ENCODE measurements around the gene TCEA3. TPM values are rescaled to one million over a fixed set of nuclear protein-coding genes. Genes with fewer than 3 reads are reported as not detected.

Gene TCEA3
- 10 to 100 TPM; 20.4 to 23.0 TPM for total RNA-seq
- long read RNA-seq, donor 1, transcript TCEA3-203 (11 exons, 1,559 nt) = major isoform, 14 of 19 reads
- long read RNA-seq, donor 1, partial matches to known transcripts = 0 of 19 reads
- long read RNA-seq, donor 1, other reads (novel, unspliced or antisense) = 4 of 19 reads
- long read RNA-seq, donor 2, transcript TCEA3-203 (11 exons, 1,559 nt) = major isoform, 68 of 100 reads
- long read RNA-seq, donor 2, partial matches to known transcripts = 8 of 100 reads
- long read RNA-seq, donor 2, other reads (novel, unspliced or antisense) = 22 of 100 reads

GRCh38 chr1:23424293-23425192 is at the start of gene TCEA3:
TSS of gene TCEA3 (minus strand) at chr1:23424748. CDS start at chr1:23424633, 115 bp downstream.
- intact Hi-C loops (cut with DNase I) = no loop called here
- no peak for DNase-seq (ENCODE audit: low spot score)

- intact Hi-C loops (cut with DNase I) = no loop called here
- DNase-seq (ENCODE audit: low spot score) = no peak
Observed at GRCh38 chr1:23473037-23473800, 48.7 kb upstream of the TCEA3 start.

- no peak for DNase-seq (ENCODE audit: low spot score)
- intact Hi-C loops (cut with DNase I) = no loop called here
Observed at GRCh38 chr1:23472351-23473036, 47.9 kb upstream of the TCEA3 start.

- intact Hi-C loops (cut with DNase I) = no loop called here
Observed at GRCh38 chr1:23471473-23472075, 47.0 kb upstream of the TCEA3 start.

DNA sequence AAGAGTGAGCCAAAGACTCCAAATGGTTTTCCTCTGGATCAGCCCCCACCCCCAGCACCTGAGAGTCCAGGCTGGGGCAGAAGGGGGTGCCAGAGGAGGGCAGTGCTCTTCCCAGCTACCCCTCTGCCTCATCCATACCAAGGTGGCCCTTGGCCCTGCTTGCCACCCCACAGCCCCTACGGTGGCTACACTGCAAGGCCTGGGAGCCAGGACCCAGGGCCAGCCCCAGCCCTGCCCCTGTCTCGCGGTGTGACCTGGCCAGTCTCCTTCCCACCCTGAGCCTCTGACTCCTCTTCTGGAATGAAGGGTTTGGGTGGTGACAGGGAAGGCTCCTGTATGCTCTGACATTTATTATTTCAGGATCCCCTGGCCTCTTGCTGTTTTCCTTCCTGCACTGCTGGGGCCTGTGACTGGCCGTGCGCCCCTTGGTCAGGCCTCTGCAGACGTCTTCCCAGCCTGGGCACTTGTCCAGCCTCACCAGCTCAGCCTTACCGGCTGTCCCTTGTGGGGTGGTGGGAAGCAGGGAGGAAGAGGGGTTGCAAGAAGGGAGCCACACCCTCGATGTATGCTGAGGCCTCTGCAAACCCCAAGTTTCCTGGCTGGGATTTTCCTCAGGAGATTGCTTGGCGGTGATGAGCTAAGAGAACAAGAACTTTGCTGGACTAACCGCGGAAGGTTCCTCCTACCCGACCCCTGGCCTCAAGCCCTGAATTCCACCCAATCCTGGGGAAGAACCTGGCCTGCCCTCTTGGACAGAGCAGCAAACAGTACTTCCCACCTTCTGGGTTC is 45.9 kb upstream of the TCEA3 start:
- peak; percentile 95 for DNase-seq (ENCODE audit: low spot score)
- intact Hi-C loops (cut with DNase I) = no loop called here

More at GRCh38 chr1:23471473-23472075, 47.0 kb upstream of the TCEA3 start:
- DNase-seq (ENCODE audit: low spot score) = no peak

- intact Hi-C loops (cut with DNase I) = no loop called here
- no peak for DNase-seq (ENCODE audit: low spot score)
Observed at GRCh38 chr1:23469372-23469982, 44.9 kb upstream of the TCEA3 start.

GRCh38 chr1:23466423-23466989 is 42.0 kb upstream of the TCEA3 start:
- DNase-seq (ENCODE audit: low spot score) = no peak
- intact Hi-C loops (cut with DNase I) = no loop called here

DNA sequence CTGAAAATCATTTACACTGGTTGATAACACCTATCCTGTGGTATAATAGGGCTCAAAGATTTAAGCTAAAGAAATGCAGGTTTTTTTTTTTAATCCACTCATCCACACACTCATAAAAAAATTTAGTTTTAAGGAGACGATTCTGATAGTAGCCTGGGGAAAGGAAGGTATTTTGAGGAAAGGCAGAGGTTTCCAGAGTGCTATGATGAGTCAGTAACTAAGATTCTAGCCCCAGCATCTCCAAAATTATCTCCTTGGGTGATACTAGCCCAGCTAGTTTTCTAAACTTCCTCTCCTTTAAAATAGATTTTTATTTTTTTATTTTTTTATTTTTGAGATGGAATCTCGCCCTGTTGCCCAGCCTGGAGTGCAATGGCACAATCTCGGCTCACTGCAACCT is 38.7 kb upstream of the TCEA3 start:
- DNase-seq (ENCODE audit: low spot score) = no peak
- intact Hi-C loops (cut with DNase I) = no loop called here

GRCh38 chr1:23462766-23463165 is 38.2 kb upstream of the TCEA3 start:
- DNase-seq (ENCODE audit: low spot score) = no peak
- intact Hi-C loops (cut with DNase I) = no loop called here

DNA sequence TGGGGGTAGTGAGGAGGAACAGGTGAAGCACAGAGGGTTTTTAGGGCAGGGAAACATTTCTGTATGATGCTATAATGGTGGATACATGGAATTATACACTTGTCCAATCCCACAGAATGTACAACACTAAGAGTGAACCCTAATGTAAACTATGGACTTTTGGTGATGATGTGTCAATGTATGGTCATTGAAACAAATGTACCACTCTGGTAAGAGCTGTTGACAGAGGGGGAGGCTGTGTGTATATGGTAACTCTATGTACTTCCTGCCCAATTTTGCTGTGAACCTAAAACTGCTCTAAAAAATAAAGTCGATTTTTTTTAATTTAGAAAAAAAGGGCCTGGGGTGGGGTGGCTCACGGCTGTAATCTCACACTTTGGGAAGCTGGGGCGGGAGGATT is 36.5 kb upstream of the TCEA3 start:
- intact Hi-C loops (cut with DNase I) = no loop called here
- DNase-seq (ENCODE audit: low spot score) = no peak

- intact Hi-C loops (cut with DNase I) = no loop called here
- no peak for DNase-seq (ENCODE audit: low spot score)
Observed at GRCh38 chr1:23460519-23460918, 36.0 kb upstream of the TCEA3 start.

GRCh38 chr1:23459338-23459757 is 34.8 kb upstream of the TCEA3 start:
- DNase-seq (ENCODE audit: low spot score) = no peak
- intact Hi-C loops (cut with DNase I) = no loop called here

DNA sequence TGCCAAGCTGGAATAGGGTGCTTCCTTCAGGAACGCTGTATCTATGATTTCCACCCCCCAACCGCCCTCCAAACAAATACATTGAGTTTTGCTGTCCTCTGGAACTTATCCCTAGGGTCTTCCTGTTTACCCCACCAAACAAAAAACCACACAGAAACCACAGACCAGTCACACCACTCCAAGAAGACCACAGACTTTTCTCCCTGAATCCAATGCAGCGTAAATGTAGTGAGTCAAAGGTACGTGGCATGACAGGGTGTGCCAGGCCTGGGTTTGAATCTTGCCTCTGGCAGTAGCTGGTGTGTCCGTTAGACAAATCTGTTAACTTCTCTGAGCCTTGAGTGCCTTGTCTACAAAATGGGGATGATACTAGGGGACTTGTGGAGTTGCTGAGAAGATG is 31.7 kb upstream of the TCEA3 start:
- DNase-seq (ENCODE audit: low spot score) = no peak
- intact Hi-C loops (cut with DNase I) = no loop called here

DNA sequence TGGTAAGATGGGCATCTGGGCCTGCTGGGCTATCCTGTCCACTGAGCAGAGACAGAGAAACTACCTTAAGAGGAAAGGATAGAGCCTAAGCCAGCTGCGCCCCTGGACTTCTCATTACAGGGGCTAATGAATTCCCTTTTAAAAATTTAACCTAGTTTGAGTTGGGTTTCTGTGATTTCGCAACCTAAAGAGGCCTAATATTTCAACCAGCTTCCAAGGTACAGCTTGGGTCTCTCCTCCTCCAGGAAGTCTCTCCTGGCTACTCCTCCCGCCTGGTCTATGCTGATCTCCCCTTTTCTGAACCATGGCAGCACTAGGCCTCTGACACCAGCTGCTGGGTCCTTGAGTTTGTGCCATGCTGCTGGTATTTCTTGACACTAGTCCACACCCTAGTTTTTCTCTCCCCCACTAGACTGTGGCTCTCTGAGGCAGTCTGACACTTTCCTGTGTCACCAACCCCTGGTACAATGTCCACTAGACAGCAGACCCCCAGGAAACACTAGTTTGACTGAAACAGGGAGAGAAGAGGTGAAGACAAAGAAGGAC is 29.0 kb upstream of the TCEA3 start:
- DNase-seq (ENCODE audit: low spot score) = no peak

DNA sequence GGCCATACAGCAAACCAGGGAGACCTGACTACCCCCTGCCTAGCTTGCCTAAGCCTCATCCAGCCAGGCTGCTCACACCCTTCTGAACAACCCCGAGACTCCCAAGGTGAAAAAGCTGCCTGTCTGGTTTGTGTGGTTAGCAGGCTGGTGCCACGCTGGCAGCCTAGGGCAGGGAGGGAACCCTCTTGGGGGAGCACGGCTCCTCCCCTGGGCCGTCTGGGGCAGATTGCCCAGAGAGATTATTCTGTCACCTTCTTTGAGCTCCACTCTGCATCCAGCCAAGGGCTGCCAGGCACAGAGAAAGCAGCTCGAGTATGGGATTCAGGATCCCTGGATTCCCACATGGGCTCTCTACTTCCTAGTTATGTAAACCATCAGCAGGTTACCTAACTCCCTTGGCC is 27.5 kb upstream of the TCEA3 start:
- peak; percentile 77 for DNase-seq (ENCODE audit: low spot score)
- intact Hi-C loops (cut with DNase I) = loop anchor here in 1 of 2 donors (1.0 kb wide), 1 partner anchor 12 kb away; no protein-coding TSS in a partner anchor

More for the DNA sequence above, 29.0 kb upstream of the TCEA3 start:
- intact Hi-C loops (cut with DNase I) = no loop called here

DNA sequence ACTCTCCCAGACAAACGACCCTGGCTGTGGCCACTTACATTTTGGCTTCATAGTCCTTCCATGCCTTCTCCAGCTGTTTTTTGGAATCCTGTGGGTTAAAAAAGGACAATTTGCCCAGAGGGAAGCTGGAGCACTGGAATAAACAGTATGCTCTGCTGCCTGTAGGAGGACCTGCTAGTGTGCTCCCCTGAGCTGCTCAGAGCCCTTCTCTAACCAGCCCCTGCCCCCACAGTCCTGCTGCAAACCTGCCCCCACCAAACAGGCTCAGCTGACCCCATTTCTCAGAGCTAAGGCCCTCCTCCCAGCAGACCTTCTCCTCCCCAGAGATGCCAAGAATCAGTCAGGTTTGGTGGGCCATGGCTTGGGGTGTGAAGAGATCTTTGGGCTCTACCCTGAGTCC is 26.9 kb upstream of the TCEA3 start:
- peak; percentile 17 for DNase-seq (ENCODE audit: low spot score)
- intact Hi-C loops (cut with DNase I) = no loop called here

DNA sequence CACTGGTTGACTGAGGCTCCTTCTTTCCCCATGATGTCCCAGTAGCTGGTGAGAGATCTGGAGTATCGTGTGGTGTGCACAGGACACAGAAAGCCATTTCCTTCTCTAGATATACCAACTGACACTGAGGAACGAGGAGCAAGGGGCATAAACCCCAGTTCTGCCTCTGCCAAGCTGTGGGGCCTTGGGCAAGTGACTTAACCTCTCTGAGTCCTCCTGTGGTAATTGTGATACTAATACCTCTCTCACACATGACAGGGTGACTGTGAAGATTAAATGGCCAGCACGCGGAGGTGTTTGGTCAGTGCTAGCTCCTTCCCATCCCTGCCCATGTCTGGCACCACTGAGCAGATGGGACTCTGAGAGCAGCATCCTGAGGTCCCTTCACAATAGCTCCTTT is 26.3 kb upstream of the TCEA3 start:
- peak; percentile 35 for DNase-seq (ENCODE audit: low spot score)
- intact Hi-C loops (cut with DNase I) = no loop called here
